Vagina (tissue), 2 donors: Measurements from ENCODE around the gene MAML3. TPM values are rescaled to one million over a fixed set of nuclear protein-coding genes. Genes with fewer than 3 reads are reported as not detected.

Source experiments
- DNase-seq, 2 donors: peaks; one replicate each; pipeline ENCODE4 v3.0.0-alpha.2; 2017; ENCODE audit errors: extremely low spot score in 2 of 2
- H3K27ac ChIP-seq: fragments of 200-600 bp; sonication (generic); one replicate; pipeline ENCODE4 v1.5.1; 2019
- H3K27me3 ChIP-seq: fragments of 200-600 bp; sonication (generic); one replicate; pipeline ENCODE4 v1.5.1; 2019
- H3K36me3 ChIP-seq, 2 donors: fragments of 200-600 bp; sonication (generic); one replicate each; pipeline ENCODE4 v1.5.1; 2017 to 2019
- H3K4me1 ChIP-seq: fragments of 200-600 bp; sonication (generic); one replicate; pipeline ENCODE4 v1.5.1; 2019
- H3K4me3 ChIP-seq, 2 donors: fragments of 200-600 bp; sonication (generic); 1 replicate in 1 of 2; 2 replicates in 1 of 2; pipeline ENCODE4 v1.5.1; 2016 to 2019
- H3K9me3 ChIP-seq: fragments of 200-600 bp; sonication (generic); one replicate; pipeline ENCODE4 v1.5.1; 2019
- CTCF ChIP-seq, 3 experiments: fragments of 450-650 bp in 2 of 3; fragments of 200-600 bp in 1 of 3; sonication (generic) in 1 of 3; IDR thresholded peaks; one replicate each; pipeline ENCODE4 v1.5.1; 2017 to 2019; ENCODE audit warnings: antibody characterized with exemption in 3 of 3, mild to moderate bottlenecking in 2 of 3, moderate library complexity in 2 of 3
- POLR2A ChIP-seq, 2 donors: fragments of 450-650 bp; IDR thresholded peaks; one replicate each; pipeline ENCODE4 v1.6.1; 2017; ENCODE audit warnings: antibody characterized with exemption in 2 of 2, mild to moderate bottlenecking in 2 of 2, moderate library complexity in 2 of 2
- POLR2AphosphoS5 ChIP-seq, 2 donors: sonication (generic); formaldehyde crosslinking; IDR thresholded peaks; one replicate each; pipeline ENCODE4 v1.9.0; 2017; ENCODE audit warnings: antibody characterized with exemption in 2 of 2, mild to moderate bottlenecking in 2 of 2, low read depth in 1 of 2; ENCODE audit not compliant: insufficient read depth in 1 of 2
- intact Hi-C: fragments of 100-400 bp; cut with DNase I; formaldehyde crosslinking; loops from one replicate; pipeline ENCODE4 v1.15.1; 2023
- total RNA-seq: library from RNA; depleted of rRNA; stranded (reverse); fragments of >200 nt; gene quantifications from one replicate; pipeline ENCODE4 v1.2.3, GENCODE V29; 2016

MAML3 gene
- total RNA-seq, 1 donor from 2014 or later, result 16.2 TPM

GRCh38 chr4:139844057-139844456, 309.9 kb downstream of the MAML3 start:
- intact Hi-C loops, result no loop called here
- DNase-seq, result no peak
- Histone ChIP-seq H3K36me3 (no peaks in the 10 kb centered on the region), H3K4me1 (no peaks in the 10 kb centered on the region), H3K27ac (no peak overlapping the region), H3K27me3 (no peaks in the 10 kb centered on the region), H3K4me3 (no peak overlapping the region), H3K9me3 (no peaks in the 10 kb centered on the region)
- TF ChIP-seq POLR2A (IDR thresholded peaks at IDR 0.05) (no peak), CTCF (IDR thresholded peaks at IDR 0.05) (no peak), POLR2AphosphoS5 (IDR thresholded peaks at IDR 0.05; ENCODE audit: insufficient read depth in 1 of 2, low read depth in 1 of 2) (no peak)

- intact Hi-C loops, result no loop called here
- Histone ChIP-seq H3K36me3 (no peaks in the 10 kb centered on the region), H3K4me3 (no peak overlapping the region), H3K27me3 (no peaks in the 10 kb centered on the region), H3K27ac (no peak overlapping the region), H3K4me1 (no peaks in the 10 kb centered on the region), H3K9me3 (no peaks in the 10 kb centered on the region)
- DNase-seq, result no peak
- TF ChIP-seq CTCF (IDR thresholded peaks at IDR 0.05) (no peak), POLR2AphosphoS5 (IDR thresholded peaks at IDR 0.05; ENCODE audit: insufficient read depth in 1 of 2, low read depth in 1 of 2) (no peak), POLR2A (IDR thresholded peaks at IDR 0.05) (no peak)
Observed at GRCh38 chr4:139843641-139844040, 310.3 kb downstream of the MAML3 start.

- no peaks in the 10 kb centered on the region for H3K4me1 ChIP-seq
- intact Hi-C loops, result no loop called here
- no peak overlapping the region for H3K27ac ChIP-seq
- no peaks in the 10 kb centered on the region for H3K27me3 ChIP-seq
- H3K9me3 ChIP-seq, result no peaks in the 10 kb centered on the region
- no peak for DNase-seq
- no peak for TF ChIP-seq POLR2AphosphoS5 (IDR thresholded peaks at IDR 0.05; ENCODE audit: insufficient read depth in 1 of 2, low read depth in 1 of 2)
- no peak for TF ChIP-seq CTCF (IDR thresholded peaks at IDR 0.05)
- no peak for TF ChIP-seq POLR2A (IDR thresholded peaks at IDR 0.05)
- no peak overlapping the region for H3K4me3 ChIP-seq
- H3K36me3 ChIP-seq, result no peaks in the 10 kb centered on the region
Observed at GRCh38 chr4:139841464-139842195, 312.4 kb downstream of the MAML3 start.

- TF ChIP-seq CTCF (IDR thresholded peaks at IDR 0.05) (no peak), POLR2AphosphoS5 (IDR thresholded peaks at IDR 0.05; ENCODE audit: insufficient read depth in 1 of 2, low read depth in 1 of 2) (no peak)
- no peaks in the 10 kb centered on the region for H3K4me1 ChIP-seq
- no peaks in the 10 kb centered on the region for H3K9me3 ChIP-seq
- no peak for DNase-seq
- H3K4me3 ChIP-seq, result no peak overlapping the region
- intact Hi-C loops, result no loop called here
- H3K36me3 ChIP-seq, result no peaks in the 10 kb centered on the region
- H3K27me3 ChIP-seq, result no peaks in the 10 kb centered on the region
- H3K27ac ChIP-seq, result no peak overlapping the region
Observed at GRCh38 chr4:139840773-139841172, 313.2 kb downstream of the MAML3 start.

- TF ChIP-seq POLR2A (IDR thresholded peaks at IDR 0.05), result no peak
- TF ChIP-seq POLR2AphosphoS5 (IDR thresholded peaks at IDR 0.05; ENCODE audit: insufficient read depth in 1 of 2, low read depth in 1 of 2), result no peak
- no peak for TF ChIP-seq CTCF (IDR thresholded peaks at IDR 0.05)
- no peak for DNase-seq
- Histone ChIP-seq H3K4me1 (no peaks in the 10 kb centered on the region), H3K27me3 (no peaks in the 10 kb centered on the region), H3K9me3 (no peaks in the 10 kb centered on the region), H3K4me3 (no peak overlapping the region), H3K36me3 (no peaks in the 10 kb centered on the region), H3K27ac (no peak overlapping the region)
- intact Hi-C loops, result no loop called here
Observed at GRCh38 chr4:139839403-139840031, 314.5 kb downstream of the MAML3 start.
